ENCODE measurements around the gene RAB8B.
A peak's percentile ranks its signal among the peaks of the same experiment; 100 is the strongest.
"Not testable (repeated sequence)": the region's sequence is repeated elsewhere in the genome, so short reads cannot be mapped to it uniquely, and the experiment has no call there.

Gene RAB8B

GRCh38 chr15:63186065-63186464 lies 3.3 kb upstream of the RAB8B start:
- DNase-seq = no peak

DNA sequence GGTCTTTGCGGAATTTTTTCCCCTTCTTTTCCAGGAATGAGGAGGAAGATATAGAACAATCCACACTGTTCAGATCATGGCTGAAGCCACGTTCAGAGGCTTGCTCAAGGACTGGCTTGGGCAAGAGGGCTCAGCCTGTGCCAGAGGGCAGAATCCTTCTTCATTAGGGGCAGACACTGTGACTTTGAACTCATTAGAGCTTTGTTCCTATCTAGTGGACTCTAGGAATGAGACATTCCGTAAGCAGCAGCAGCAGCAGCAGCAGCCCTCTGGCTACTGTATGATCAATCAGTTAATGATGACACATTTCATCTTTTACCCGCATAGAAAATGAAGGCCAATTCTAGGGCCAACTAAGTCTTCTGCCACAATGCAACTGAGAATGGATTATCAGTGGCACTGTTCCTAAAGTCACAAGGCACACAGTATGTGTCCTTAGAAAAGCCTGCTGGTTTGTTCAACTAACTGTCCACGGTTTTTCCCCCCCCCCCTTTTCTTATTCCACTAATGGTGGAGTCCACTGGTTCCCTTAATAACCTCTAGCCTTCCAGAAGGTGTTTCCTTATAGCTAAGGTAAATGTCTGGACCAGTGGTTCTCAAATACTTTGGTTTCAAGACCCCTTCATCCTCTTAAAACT lies 1.7 kb upstream of the RAB8B start:
- no peak for DNase-seq

- no peak for DNase-seq
These were observed 1.0 kb upstream of the RAB8B start for GRCh38 chr15:63188247-63188925.

DNA sequence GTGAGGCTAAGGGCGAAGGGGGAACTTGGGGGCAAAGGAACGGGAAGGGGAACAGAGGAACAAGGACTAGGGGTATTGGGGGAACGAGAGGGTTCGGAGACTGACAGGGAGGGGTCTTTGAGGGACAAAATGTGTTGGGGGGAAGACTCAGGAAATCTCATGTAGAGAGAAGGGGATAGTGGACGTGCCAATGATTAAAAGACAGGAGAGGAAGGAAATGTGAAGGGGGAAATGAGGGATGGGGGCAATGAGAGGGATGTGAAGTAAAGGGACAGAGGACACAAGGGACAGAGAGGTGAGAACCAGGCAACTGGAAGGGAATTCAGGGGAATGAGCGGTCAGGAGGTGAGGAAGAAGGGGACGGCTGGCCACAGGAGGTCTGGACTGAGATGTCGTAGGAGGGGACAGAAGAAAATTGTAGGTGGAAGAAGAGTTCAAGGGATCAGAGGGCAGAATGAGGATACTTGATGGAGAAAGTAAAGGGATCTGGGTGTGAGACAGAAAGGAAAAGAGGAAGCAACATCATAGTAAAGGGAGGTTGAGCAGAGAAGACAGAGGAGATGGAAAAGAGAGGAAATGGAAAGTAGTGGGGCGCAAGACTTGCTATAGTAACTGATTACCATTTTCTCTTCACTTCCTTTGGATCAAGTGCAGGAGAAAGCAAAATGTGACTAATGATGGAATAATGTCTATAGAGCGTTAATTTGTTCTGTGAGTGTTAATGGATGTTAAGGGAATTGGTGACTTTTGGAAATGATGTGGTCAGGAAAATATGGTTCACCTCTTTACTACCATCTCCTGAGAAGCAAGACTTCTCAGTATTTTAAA lies 749 bp downstream of the RAB8B start:
- no peak for DNase-seq

GRCh38 chr15:63190769-63191649 lies 1.6 kb downstream of the RAB8B start:
- DNase-seq = no peak

- DNase-seq = peak in 2 of 4 experiments; percentile 24 to 33
These were observed 2.7 kb downstream of the RAB8B start for GRCh38 chr15:63191895-63192618.

GRCh38 chr15:63192619-63193206 lies 3.3 kb downstream of the RAB8B start:
- no peak for DNase-seq

GRCh38 chr15:63194302-63194701 lies 4.9 kb downstream of the RAB8B start:
- DNase-seq = no peak

DNA sequence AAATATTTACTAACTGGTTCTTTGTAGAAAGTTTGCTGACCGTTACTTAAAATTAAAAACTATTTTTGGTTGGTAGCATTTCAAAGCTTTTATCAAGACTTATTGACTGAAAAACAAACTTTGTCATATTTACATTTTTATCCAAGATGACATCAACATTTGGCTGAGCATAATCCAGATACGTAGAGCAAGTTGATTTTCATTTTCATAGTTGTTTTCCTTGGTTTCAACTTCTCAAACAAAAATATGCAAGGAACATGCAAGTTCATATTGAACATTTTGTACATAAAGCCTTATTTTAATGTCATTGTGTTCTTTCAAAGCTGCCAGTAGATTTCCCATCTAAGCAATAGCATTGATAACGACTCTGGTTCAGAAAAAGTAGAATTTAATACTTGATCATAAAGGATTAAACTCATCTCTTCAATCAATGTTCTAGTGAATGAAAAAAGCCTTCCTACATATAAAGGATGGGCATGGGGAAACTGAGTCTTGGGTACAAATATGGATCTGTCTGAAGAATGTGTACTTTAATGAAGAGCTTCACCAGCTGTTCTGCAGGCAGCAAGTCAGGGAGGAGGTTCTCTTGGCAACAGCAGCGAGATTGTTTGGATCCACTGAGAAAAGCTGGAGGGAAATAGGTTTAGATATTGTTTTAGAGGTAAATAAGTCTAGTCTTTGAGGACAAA lies 5.6 kb downstream of the RAB8B start:
- no peak for DNase-seq

GRCh38 chr15:63195569-63196015 lies 6.2 kb downstream of the RAB8B start:
- no peak for DNase-seq

DNA sequence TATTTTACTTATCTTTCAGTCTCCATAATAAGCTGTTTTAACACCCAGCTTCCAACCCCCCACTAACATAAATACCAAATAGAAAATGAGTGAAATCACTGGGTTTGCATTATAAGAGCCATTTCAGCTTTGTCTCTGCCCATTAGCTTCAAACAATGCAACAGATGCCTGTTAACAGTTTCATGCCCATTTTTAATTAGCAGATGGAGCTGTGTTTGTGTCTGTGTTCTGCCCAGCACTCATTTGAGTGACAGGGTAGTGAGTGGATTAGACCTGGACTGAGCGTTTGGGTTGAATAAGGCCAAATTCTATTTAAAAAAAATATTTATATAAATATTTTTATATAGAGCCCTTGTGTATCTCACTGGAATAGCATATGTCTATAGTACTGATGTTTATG lies 7.4 kb downstream of the RAB8B start:
- no peak for DNase-seq

DNA sequence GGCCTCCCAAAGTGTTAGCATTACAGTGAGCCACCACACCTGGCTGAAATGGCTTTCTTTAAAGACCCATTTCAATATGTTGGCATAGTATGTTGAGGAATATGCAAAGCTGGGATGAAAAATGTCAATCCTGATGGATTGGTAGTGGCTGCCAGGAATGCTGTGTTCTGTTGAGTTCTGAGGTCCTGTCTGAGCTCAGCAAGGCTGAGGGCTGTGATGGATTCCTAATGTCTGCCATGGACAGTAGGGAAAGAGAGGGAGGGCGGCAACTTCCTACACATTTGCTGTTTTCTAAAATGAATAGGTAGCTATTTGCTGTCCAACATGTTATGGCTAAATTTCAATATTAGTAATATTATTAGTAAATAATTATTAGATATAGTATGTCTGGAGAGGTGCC lies 8.2 kb downstream of the RAB8B start:
- DNase-seq = no peak

GRCh38 chr15:63198371-63199250 lies 9.2 kb downstream of the RAB8B start:
- DNase-seq = no peak

DNA sequence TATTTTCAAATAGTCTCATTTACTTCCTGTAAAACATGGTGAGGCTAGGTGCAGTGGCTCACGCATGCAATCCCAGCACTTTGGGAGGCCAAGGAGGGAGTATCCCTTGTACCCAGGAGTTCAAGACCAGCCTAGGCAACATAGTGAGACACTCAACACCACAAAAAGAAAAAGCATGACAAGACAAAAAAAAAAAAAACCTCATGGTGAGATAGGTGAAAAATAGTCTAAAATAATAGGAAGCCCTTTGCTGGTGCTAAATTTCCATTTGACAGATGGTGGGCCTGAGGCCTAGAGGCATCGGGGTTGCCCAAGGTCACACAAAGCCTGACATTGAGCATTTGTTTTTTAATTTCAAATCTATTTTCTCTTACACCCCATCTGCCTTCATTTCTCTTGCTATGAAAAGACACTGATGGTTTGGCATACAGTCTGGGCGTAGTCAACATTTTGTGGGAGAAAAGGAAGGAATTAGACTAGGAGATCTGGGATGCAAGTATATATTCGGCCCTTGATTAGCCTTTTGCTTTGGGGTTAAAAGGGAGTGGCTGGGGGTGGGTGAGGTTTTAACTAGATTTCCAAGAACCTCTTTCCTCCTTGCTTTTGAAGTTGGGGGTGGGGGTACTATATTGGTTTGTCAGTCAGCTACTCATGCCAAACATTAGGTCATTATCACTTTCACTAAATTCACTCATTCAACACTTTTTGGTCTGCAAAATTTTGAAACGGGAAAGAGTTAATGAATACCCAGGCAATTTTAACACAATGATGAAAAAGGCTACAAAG lies 11.3 kb downstream of the RAB8B start:
- no peak for DNase-seq

- DNase-seq = no peak
These were observed 13.5 kb downstream of the RAB8B start for GRCh38 chr15:63202861-63203260.

GRCh38 chr15:63203451-63204090 lies 14.2 kb downstream of the RAB8B start:
- DNase-seq = peak in 1 of 4 experiments; percentile 2

DNA sequence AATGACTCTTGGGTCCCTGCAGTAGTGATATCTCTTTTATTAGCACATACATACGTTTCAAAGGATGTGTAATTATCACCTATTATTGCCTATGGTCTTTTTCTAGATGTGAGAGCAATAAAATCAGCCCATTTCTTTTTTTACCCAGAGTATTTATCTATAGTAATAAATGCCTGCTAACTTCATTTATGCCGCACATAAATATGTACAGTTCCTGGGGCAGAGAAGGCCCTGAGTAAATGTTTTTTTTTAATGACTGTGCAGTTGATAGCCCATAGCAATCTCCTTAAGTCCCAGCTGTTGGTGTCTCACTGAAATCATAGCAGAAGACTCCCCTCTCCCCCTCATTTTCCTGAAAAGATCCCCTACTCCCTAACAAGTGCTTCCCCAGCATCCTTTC lies 16.7 kb downstream of the RAB8B start:
- DNase-seq = no peak

GRCh38 chr15:63208824-63209223 lies 19.4 kb downstream of the RAB8B start:
- DNase-seq = not testable (repeated sequence)
